GM19455 (cell line): ENCODE data around the gene ZNF430.
A peak's percentile ranks its signal among the peaks of the same experiment; 100 is the strongest.
"Not testable (repeated sequence)": the region's sequence is repeated elsewhere in the genome, so short reads cannot be mapped to it uniquely, and the experiment has no call there.

Experiments used
- ATAC-seq: cut with Tn5 transposase; IDR thresholded peaks from one replicate; pipeline ENCODE4 v1.9.1; 2021; ENCODE audit not compliant: unreplicated experiment

The ZNF430 gene

DNA sequence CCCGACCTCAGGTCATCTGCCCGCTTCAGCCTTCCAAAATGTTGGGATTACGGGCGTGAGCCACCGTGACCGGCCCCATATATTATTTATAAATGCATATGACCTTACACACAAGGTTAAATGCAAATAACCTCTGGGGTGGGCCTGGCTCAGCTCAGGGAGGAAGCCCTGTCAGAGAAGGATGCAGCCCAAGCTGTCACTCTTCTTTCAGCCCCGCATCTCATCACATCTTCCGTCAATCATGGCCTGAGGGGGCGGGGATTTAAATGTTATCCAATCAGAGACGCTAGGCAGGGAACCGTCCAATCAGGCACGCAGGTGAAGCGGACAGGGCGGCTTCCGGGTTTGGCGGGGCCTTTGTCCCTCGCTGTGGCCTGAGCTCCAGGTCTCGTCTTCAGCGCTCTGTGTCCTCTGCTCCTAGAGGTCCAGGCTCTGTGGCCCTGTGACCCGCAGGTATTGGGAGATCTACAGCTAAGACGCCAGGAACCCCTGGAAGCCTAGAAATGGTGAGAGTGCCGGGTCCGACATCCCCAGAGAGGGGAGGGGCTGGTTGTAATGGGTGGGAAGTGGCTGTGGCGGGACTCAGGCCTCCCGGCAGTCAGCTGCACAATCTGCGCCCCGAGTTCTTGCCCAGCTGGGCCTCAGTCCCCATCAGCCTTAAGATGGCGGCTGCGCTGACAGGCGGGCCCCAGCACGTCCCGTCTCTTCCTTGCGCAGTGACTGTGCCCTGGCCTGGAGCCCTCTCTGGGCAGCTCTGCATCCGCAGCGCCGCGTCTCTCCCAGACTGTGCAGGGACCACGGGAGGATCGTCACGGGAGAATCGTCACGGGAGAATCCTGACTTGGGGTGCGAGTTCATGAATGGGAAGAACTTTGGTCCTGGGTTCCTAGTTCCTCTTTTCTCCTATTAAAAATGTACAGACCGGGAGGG is at the start of gene ZNF430:
TSS of gene ZNF430 (plus strand) at position 360 of the 930 bp plus-strand sequence. CDS start at position 504, 144 bp downstream.
- ATAC-seq = peak; percentile 94

DNA sequence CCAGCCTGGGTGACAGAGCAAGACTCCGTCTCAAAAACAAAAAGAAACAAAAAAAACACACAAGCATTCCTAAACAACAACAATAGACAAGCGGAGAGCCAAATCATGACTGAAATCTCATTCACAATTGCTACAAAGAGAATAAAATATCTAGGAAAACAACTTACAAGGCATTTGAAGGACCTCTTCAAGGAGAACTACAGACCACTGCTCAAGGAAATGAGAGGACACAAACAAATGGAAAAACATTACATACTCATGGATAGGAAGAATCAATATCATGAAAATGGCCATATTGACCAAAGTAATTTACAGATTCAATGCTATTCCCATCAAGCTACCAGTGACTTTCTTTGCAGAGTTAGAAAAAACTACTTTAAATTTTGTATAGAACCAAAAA is 27.7 kb upstream of the ZNF430 start:
- not testable (repeated sequence) for ATAC-seq

DNA sequence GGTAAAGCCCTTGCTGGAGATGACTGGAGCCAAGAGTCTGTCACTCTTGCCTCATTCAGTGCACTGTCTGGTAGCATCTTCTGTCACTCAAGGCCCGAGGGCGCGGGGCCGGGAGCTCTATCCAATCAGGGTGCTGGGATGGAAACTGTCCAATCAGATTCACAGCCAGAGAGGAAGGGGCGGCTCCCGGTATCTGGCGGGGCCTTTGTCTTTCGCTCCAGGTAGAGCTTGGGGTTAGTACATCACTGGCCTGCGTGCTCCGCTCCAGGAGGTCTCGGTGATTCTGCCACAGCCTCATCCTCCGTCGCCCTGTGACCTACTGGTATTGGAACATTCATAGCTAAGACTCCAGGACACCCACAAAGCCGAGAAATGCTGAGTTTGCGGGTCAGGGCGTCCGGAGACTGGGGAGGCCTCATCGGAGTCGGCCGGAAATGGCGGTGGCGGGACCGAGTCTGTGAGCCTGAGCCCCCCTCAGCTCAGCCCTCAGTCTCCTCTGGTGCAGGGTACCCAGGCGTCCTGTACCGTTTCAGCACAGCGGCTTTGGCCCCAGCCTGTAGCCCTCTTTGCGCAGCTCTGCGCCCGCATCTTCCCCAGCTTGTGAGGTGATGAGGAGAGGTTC is 20.6 kb upstream of the ZNF430 start:
- ATAC-seq = peak; percentile 97

DNA sequence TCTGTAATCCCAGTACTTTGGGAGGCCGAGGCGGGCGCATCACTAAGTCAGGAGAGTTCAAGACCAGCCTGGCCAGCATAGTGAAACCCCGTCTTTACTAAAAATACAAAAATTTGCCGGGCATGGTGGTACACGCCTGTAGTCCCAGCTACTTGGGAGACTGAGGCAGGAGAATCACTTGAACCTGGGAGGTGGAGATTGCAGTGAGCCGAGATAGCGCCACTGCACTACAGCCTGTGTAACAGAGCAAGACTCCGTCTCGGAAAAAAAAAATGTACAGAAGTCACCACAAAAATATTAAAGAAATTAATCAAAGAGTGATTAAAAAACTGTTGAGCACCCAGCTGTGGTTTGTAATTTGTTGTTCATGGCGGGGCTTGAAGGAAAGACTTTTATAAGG is 781 bp downstream of the ZNF430 start:
- not testable (repeated sequence) for ATAC-seq

DNA sequence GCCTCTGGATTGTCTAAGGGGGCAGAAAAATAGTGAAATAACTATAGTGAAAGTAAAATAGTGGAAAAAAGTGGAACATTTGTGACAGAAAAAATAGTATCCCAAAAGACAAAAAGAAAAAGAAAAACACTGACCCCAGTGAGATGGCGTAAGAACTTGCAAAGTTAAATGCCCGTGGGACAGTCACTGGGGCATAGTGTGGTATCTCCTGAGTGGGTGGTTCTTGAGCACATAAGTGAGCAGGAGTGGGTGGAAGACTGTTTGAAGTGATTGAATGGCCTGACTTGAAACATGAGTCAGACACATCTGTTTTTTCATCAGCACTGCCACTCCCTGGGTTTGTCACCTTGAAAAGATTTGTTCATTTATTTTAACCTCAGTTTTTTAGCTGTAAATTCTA is 2.5 kb downstream of the ZNF430 start:
- ATAC-seq = no peak

DNA sequence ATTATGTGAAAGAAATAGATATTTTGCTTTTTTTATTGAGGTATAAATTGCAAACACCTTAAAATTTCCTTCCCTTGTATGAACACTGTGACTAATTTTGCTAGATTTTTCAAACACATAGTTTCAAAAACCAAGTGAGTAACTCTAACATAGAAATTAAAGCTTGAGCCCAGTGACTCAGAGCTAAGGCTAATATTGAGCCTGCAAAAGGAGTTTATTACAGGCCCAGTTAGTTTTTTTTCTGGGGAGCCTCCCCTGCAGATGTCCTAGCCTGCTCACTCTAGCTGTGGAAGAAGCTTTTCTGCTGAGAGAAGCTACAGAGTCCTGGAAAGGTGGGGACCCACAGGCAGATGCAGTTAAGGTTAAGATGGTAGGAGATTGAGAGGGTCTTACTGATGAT is 3.4 kb downstream of the ZNF430 start:
- no peak for ATAC-seq

DNA sequence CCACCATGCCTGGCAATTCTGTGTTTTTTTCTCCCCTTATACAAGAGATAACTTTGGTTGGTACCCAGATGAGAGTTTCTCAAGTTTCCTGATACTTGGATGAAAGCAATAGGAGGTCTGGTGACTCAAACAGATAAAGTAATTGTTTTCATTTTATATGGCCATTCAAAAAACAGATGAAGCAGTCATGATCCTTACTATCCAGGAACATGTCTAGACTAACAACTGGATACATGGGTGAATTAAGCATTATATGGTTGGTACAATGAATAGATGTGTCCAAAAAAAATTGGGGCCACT is 8.5 kb downstream of the ZNF430 start:
- ATAC-seq = no peak

DNA sequence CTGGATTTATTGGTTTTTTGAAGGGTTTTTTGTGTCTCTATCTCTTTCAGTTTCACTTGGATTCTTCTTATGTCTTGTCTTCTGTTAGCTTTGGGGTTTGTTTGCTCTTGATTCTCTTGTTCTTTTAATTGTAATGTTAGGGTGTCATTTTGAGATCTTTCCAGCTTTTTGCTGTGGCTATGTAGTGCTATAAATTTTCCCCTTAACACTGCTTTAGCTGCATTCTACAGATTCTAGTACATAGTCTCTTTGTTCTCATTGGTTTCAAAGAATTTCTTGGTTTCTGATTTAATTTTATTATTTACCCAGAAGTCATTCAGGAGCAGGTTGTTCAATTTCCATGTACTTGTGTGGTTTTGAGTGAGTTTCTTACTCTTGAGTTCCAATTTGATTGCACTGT is 24.6 kb downstream of the ZNF430 start:
- no peak for ATAC-seq

DNA sequence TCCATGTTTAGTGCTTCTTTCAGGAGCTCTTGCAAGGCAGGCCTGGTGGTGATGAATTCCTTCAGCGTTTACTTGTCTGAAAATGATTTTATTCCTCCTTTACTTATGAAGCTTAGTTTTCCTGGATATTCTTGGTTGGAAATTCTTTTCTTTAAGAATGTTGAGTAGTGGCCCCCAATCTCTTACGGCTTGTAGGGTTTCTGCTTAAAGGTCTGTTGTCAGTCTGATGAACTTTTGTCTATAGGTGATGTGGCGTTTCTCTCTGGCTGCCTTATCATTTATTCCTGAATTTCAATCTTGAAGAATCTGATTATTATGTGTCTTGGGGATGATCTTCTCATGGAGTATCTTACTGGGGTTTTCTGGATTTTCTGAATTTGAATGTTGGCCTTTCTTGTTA is 26.0 kb downstream of the ZNF430 start:
- ATAC-seq = no peak

DNA sequence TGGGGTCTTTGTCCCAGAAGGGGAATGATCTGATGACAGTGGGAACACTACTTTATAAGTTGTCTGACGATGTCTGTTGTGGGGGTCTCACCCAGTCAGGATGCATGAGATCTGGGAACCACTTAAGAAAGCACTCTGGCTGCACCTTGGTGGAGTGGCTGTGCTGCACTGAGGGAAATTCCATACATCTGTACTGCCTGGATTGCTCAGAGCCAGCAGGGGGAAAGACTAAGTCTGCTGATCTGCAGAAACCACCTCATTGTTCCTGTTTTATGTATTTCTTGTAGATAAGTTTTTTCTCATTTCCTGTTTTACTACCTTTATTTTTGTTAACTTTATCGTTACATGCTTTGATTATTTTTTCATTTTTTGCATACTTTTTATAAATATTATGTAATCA is 27.3 kb downstream of the ZNF430 start:
- ATAC-seq = no peak

DNA sequence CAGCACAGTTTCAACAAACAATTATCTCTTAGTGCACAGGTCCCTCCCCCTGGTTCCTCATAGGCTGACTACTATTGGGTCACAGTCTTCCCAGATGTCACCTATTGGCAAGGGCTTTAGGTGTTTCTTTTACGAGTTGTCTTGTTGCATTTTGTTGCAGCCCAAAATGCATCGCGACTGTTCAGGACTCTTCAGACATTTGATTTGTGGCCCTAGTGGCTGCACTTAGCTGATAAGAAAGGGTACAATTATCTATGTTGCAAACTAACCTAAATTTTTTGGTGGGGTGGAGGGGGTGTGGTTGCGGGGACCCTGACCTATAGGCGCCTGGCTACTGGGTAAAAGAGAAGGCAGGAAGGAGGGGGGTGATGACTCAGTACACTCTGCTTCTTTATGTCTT is 32.4 kb downstream of the ZNF430 start:
- ATAC-seq = no peak

DNA sequence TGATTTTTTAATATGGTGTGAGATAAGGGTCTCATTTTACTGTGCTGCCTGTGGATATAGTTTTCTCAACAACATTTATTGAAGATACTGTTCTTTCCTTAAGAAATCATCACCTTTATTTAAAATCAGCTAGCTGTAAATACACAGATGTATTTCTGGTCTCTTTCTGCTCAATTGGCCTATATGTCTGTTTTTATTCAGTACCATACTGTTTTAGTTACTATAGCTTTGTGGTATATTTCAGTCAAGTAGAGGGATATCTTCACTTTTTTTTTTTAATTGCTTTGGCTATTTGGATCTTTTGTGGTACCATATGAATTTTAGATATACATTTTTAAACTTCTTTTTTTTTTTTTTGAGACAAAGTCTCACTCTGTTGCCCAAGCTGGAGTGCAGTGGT is 44.9 kb downstream of the ZNF430 start:
- no peak for ATAC-seq

DNA sequence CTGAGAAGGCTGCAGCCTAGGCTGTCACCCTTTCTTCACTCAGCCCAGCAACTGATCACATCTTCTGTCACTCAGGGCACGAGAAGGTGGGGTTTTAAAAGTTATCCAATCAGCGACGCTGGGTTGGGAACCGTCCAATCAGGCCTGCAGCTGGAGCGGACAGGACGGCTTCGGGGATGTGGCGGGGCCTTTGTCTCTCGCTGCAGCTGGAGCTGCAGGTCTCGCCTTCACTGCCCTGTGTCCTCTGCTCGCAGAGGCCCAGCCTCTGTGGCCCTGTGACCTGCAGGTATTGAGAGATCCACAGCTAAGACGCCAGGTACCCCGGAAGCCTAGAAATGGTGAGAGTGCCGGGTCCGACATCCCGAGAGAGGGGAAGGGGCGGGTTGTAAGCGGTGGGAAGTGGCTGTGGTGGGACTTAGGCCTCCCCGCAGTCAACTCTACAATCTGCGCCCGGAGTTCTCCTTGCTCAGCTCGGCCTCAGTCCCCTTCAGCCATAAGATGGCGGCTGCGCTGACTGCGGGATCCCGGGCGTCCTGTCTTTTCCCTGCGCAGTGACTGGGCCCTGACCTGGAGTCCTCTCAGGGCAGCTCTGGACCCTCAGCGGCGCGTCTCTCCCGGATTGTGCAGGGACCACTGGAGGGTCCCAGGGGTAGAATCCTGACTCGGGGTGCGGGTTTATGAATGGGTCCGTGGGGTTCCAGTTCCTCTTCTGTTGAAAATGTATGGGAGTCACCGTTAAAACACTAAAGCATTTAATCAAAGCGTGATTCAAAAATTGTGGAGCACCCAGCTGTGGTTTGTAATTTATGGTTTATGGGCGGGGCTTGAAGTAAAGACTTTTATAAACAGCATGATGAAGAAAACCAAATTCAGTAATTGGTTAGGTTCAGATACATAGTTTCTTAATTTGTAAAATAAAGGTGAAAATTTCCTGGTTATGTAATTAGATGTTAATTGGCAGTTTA is 61.8 kb downstream of the ZNF430 start, which contains the start of gene ZNF714:
TSS of gene ZNF714 (plus strand) at position 193 of the 965 bp plus-strand sequence. CDS start 16,066 bp downstream, outside the sequence.
- ATAC-seq = peak; percentile 96

DNA sequence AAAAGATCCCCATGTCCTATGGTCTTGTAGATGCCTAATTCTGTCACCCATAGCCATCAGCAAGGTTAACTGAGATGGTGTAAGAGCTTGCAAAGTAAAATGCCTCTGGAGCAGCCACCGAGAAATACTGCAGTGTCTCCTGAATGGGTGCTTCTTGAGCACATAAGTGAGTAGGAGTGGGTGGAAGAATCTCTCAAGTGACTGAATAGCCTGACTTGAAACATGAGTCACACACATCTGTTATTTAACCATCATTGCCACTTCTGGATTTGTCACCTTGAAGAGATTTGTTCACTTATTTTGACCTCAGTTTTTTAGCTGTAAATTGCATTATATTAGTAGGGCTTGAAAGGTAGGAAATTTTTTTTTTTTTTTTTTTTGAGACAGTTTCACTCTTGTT is 63.9 kb downstream of the ZNF430 start:
- ATAC-seq = no peak

DNA sequence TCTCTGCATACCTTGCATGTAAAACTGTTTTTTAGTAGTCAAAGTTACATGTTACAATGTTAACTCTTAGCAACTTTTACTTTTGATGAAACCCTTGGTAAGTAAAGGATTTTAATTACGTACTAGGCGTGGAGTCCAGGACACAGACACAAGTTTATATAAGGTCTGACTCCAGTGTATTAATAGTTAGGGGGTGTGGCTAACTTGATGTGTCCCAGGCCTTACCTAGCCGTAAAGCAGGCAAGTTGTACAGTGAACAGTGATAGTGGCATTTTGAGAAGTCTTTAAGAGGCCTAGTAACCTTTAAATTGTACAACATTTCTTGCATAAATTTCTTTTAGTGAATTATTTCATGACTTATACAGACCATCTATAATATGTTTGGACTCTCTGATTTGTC is 67.4 kb downstream of the ZNF430 start:
- no peak for ATAC-seq

DNA sequence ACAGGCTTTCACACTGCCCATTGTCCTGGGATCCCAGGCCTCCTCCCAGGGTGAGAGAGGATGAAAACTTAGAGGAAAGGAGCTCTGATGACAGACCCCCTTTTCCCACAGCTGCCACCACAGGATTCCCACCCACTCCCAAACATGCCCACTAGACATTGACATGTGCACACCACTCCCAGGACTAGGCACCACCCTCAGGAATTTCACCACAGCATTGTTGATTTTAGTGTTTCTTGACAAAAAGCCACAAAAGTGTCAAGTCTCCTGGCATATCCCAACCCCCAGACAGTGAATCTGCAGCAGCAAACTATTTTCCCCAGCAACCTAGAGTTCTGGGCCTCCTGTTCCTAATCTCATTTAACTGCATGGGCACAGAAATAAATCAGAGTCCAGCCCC is 71.7 kb downstream of the ZNF430 start:
- no peak for ATAC-seq

DNA sequence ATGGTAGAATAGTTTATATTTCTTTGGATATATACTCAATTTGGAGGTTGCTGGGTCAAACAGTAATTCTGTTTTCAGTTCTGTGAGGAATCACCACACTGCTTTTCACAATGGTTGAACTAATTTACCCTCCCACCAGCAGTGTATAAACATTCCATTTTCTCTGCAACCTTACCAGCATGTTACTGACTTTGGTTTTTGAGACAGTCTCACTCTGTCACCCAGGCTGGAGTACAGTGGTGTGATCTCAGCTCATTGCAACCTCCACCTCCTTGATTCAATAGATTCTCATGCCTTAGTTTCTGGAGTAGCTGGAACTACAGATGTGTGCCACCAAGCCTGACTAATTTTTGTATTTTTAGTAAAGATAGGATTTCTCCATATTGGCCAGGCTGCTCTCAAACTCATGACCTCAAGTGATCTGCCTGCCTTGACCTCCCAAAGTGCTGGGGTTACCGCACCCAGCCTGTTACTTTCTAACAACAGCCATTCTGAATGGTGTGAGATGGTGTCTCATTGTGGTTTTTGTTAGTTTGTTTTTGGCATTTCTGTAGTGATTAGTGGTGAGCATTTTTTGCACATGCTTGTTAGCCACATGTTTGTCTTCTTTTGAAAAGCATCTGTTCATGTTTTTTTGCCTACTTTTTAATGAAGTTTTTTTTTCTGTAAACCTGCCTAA is 74.0 kb downstream of the ZNF430 start:
- ATAC-seq = no peak

DNA sequence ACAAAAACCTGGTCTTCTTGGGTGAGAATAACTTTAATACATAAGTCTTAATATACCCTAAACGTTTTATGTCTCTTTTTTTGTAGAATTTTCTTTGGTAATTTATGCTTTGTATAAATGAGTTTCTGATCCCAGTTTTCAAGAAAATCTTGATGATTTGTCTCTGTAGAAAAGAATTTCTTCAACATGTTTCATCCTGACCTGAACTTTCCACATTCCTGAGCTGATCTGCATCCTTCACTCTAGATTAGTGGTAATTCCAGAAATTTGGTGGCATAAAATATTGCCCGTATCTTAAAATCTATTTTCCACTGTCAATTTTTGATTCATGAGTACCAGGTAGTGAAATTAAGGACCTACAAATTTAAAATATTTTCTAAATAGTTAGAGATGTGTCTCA is 77.8 kb downstream of the ZNF430 start:
- ATAC-seq = no peak

DNA sequence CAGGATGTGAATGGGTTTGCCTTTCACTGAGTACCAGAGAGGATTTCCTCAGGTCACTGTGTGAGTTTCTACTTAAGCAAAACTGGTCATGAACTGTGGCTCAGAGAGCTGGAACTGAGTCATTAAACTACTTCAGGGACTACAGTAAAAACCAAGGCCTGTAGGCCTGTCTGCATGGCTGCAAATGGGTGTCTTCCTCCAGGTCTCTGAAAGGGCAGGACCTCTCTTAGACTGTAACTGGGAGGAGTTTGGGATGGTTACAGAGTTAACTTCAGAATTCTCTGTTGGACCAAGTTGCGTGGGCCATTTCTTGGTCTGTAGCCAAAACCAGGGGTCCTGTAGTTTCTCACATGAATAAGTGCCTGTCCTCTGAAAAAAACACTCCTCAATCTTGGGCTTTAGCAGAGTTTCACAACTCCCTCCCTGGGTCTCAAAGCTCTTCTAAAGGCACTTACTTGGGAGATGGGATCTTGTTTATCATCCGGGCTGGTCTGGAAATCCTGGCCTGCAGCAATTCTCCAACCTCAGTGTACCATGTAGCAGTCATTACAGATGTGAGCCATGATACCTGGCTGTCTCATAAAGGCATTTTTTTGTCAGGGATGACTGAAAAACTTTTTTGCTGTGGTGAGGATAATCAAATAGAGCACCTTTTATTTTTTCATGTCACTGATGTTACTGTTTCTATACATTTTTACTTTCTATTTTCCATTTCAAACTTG is 81.2 kb downstream of the ZNF430 start:
- ATAC-seq = no peak

DNA sequence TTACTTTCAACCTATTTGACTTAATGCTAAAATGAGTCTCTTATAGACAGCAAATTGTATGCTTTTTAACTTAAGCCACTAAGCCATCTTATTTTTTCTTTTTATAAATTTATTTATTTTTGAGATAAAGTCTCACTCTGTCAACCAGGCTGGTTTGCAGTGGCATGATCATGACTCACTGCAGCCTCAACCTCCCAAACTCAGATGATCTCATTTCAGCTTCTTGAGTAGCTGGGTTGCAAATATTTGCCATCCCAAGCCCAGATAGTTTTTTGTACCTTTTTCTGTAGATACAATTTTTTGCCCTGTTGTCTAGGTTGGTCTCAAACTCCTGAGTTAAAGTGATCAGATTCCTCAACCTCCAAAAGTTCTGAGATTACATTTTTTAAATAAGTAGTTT is 88.7 kb downstream of the ZNF430 start:
- ATAC-seq = no peak
